Dermis microvascular lymphatic vessel endothelial cell (primary cell): ENCODE data around the gene TCAP. TPM values are rescaled to one million over a fixed set of nuclear protein-coding genes. Genes with fewer than 3 reads are reported as not detected.
A peak's percentile ranks its signal among the peaks of the same experiment; 100 is the strongest.

ENCODE experiments used
- DNase-seq, 2 donors: peaks; one replicate each; pipeline versions ENCODE4 v3.0.0 to v3.0.0-alpha.2; 2010; ENCODE audit warnings: low read depth in 2 of 2
- total RNA-seq: library from RNA; depleted of rRNA; stranded (reverse); fragments of >200 nt; gene quantifications from 2 replicates; pipeline ENCODE4 v1.2.1, GENCODE V29; 2014

Gene TCAP
- total RNA-seq, 1 donor from 2014 or later, result 0.26 TPM

DNA sequence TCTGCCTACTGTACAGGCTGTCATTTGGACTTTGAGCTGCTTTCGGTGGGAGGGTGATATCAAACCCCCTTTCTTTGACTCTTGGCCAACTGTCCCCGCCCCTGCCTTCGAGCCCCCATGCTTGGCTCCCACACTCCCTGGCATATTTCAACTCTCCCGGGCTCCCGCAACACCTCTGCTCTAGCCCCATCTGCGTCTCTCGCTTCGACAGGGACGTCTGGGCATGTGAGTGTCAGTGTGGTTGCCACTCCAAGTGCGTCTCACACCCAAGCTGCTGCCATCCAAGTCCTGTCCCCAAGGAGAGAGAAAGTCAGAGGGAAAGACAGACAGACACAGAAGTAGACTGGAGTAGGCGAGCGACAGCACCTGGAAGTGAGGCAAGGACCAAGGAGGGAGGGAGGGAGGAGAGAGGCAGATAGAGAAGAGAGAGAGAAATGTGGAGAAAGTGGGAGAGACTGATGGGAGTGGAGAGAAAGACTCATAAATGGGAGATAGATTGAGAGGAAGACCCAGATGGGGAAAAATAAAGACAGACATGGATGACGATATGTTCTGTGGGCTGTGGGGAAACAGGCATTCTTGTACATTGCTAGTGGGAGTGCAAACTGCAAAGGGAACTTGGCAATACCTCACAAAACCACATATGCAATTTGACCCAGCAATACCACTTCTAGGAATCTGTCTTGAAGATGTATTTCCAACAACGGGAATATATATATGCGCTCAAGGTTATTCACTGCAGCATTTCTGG is 16.4 kb upstream of the TCAP start:
- DNase-seq, result no peak

DNA sequence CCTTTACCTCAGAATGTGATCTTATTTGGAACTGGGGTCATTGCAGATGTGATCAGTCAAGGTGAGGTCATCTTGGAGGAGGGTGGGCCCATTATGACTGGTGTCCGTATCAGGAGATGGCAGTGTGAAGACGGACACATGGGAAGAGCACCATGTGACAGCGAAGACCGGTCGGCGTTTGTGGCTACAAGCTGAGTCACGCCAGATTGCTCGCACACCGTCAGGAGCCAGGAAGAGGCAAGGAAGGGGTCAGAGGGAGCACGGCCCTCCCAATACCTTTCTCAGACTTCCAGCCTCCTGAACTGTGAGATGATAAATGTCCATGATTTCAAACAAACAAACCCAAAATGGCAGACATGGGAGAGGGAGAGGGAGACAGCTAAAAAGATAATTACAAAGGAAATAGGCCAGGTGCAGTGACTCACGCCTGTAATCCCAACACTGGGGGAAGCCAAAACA is 15.0 kb upstream of the TCAP start:
- no peak for DNase-seq

DNA sequence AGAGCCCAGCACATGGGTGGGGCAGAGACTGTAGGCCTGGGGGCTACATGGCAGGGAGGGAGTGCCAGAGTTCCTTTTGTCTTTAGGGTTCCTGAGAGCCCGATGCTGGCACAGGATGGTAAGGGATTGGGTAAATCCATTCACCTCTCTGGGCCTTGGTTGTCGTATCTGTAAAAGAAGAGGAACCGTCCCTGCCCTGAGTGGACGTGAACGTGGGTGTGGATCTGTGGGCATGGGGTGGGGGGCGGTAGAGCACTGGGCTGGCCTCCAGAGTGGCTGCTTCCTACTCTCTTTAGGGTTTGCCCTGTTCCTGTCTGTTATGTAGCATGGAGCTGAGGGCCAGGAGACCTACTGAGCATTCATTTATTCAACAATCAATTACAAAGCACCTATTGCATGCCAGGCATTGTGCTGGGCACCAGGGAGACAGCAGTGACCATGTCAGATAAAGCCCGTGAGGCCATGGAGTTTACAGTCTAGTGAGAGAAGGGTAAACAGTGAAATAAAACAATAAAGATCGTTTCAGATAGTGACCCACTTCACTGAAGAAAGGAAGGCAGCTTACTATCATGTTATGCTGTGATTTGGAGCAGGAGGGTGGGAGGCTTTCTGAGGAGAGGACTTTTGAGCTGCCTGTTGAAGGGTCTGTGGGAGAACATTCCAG is 13.1 kb upstream of the TCAP start:
- no peak for DNase-seq

DNA sequence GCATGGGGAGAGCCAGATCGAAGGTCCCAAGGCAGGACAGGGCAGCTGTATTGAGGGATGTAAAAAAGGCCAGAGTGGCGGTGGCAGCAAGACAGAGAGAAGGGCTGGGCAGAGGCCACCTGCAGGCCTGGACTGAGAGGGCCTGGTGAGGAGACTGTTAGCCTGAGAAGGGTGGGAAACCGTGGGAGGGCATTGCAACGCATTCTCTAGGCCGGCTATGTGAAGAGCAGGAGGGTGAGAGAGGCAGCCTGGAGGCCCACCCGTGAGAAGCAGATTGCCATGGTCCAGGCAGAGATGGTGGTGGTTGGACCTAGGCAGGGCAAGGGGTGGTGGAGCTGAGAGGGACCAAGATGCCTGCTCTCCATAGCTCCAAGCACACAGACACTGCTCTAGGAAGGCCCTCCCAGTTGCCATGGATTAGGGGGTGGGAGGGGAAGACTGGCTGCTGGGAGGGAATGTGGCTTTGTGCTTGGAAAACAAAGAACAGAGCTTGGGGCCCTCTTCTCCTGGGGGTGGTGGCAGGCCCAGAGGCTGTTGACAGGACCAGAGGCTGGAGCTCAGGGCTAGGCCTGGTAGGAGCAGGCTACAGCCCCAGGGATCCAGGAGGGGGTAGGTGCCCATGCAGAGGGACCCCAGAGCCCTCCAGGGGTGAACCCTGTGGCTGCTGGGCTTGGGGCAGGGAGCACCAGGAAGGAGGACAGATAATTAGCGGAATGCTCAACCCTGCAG is 12.4 kb upstream of the TCAP start:
- DNase-seq, result no peak

DNA sequence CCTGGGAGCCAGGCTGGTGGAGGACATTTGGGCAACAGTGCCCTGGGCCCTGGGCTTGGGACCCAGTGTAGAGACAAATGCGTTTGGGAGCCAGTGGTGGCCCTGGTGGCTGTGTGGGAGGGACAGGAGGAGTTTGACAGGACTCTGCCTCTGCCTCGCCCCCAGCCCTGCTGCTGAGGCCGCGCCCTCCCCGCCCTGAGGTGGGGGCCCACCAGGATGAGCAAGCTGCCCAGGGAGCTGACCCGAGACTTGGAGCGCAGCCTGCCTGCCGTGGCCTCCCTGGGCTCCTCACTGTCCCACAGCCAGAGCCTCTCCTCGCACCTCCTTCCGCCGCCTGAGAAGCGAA is 11.9 kb upstream of the TCAP start:
- no peak for DNase-seq

DNA sequence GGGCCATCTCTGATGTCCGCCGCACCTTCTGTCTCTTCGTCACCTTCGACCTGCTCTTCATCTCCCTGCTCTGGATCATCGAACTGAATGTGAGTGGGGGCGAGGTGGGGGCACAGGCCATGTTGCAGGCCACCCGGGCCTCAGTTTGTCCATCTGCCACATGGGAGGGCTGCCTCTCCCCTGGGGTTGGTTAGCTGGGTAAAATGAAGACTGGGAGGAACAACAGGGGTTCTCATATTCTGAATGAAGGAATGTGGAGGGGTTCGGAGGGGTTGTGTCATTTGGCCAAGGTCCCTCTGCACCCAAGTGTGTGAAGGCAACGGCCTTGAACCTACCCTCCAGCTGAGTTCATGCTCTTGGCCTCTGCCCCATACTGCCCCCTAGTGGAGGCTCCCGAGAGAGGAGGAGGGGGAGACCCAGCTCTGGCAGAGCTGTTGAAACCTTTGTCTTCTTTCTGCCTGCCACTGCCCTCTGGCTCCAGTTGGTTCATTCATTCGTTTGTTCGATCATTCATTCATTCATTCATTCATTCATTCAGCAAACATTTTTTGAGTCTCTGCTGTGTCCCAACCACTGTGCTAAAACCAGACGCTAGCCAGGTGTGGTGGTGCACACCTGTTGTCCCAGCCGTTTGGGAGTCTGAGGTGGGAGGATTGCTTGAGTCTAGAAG is 11.4 kb upstream of the TCAP start:
- DNase-seq, result peak in 1 of 2 donors; percentile 49

DNA sequence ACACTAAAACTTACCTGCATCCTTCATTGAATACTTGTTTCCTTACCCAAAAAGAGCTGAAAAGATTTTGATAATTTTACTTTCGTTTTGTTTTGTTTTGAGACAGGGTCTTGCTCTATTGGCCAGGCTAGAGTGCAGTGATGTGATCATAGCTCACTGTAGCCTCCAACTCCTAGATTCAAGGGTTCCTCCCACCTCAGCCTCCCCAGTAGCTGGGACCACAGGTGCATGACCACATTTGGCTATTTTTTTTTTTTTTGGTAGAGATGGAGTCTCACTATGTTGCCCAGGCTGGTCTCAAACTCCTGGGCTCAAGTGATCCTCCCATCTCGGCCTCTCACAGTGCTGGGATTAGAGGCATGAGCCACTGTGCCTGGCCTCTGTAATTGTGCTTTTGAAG is 10.0 kb upstream of the TCAP start:
- no peak for DNase-seq

DNA sequence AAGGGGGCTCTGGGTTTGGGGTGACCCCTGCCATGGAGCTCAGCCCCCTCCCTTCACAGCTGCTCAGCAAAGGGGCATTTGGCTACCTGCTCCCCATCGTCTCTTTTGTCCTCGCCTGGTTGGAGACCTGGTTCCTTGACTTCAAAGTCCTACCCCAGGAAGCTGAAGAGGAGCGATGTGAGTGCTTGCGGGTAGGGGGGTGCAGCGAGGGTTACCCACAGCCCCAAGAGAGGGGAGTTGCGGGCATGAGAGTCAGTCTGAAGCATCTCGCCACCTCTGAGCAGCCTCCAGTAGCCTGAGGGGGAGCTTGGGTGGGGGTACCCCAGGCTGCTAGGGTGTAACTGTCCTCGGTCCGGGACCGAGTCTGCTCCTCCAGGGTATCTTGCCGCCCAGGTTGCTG is 6.8 kb upstream of the TCAP start:
- DNase-seq, result no peak

DNA sequence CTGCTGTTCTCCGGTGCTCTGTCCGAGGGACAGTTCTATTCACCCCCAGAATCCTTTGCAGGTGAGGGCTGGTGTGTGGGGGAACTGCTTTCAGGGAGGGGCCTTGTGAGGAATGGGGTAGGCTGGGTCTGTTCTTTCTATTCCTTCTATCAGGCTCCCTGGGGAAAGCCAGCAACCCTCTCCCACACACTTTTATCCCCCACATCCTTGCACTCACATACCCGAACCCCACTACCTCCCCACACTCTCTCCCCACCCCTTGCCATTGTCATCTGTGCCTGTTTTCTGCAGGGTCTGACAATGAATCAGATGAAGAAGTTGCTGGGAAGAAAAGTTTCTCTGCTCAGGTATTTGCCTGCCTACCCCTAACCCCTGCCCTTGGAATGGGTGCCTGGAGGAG is 6.4 kb upstream of the TCAP start:
- no peak for DNase-seq

DNA sequence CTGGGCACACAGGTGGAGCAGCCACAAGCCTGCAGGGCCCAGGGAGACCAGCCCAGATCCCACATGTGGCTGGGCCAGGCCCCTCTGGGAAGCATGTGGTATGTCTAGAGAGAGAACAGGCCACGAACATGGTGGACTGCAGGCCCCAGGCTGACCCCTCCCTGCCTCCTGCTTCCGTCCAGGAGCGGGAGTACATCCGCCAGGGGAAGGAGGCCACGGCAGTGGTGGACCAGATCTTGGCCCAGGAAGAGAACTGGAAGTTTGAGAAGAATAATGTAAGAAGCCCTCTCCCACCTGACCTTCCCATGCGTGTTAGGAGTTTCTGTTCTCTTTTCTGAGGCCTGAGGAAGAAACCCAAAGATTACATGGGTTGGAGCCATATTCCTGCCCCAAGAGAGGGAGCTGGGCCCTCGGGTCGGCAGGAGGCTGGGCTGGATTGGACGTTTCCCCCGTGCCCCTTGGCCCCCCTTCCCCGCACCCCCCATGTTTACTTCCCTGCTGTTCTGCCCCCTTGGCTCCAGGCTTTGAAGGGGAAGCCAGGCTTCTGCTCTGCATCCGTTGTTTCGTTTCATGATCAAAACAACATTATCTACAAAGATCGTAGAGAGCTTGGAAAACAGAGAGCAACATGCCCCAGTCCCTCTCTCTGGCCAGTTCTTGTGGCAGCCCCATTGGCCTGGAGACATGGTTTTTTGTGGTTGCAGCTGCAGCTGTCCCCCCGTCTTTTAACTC is 5.7 kb upstream of the TCAP start:
- peak; percentile 86 to 88 for DNase-seq

DNA sequence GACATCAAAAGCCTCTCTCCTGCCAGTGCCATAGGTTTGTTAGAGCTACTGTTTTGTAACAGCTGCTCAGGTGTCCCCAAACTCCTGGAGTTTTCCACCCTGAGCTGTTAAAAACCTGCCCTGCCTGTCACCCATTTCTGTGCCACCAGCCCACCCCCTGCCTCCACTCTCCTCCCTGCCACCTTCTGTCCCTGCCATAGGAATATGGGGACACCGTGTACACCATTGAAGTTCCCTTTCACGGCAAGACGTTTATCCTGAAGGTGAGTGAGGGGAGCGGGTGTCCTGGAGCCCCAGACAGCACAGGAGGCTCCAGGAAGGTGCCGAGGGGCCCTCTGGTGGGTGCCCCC is 5.2 kb upstream of the TCAP start:
- DNase-seq, result no peak

DNA sequence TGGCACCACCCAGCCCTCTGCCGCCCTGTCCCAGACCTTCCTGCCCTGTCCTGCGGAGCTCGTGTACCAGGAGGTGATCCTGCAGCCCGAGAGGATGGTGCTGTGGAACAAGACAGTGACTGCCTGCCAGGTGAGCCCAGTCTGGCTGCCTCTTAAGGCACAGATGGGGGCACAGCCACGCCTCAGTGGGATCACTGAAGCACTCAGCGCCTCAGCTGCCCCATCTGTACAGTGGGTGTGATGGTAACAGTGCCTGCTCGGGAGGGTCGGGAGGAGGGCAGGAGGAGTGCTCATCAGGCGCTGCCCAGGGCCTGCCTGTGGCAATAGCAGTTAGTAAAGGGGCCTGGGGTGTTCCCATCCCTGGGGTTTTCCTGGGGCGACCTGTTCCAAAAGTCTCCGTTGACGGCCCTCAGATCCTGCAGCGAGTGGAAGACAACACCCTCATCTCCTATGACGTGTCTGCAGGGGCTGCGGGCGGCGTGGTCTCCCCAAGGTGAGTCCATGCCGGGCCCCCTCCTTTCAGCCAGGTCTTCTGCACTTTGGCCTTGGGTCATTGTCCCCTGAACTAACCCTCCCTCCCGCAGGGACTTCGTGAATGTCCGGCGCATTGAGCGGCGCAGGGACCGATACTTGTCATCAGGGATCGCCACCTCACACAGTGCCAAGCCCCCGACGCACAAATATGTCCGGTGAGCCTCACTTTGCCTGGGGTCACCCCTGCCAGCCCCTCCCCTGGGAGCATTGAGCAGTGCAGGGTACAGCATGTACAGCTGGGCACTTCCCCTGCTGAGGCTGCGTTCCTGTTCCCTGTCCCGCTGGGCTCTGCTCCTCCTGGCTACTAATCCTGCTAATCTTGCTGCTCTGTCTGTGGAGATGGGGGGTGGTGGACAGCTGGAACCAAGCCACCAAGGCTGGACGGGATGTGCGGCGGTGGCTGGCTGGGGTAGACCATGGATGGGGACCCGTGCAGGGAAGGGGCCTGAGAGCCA is 4.5 kb upstream of the TCAP start:
- DNase-seq, result peak in 1 of 2 donors; percentile 26

DNA sequence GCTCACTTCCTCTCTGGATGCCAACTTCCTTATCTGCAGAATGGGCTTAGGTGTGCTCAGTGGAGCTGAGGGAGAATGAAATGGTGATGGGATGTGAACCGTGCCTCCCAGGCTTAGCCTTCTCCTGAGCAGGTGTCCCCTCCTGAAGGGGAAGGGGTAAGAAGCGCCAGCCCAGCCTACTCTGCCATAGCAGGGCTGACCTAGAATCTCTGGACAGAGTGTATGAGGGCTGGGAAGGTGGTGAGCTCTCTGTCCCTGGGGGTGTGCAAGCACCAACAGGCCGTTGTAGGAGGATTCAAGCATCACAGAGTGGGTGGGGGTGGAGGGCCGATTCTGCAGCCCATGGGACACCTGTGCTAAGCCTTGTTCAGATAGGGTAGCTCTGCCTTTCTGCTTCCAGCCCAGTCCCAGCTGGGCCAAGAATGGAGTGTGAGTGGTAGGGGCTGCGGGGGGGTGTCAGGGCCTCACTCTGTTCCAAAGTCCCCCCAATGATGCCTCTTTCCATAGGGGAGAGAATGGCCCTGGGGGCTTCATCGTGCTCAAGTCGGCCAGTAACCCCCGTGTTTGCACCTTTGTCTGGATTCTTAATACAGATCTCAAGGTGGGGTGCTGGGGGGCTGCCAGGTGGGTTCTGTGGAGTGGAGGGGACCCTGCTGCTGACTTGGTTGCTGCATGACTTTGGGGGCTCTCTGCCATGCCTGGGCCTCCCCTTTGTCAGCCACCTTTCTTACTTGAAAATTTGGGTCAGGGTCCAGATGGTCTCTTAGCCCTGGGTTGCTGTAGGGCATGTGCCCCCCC is 3.2 kb upstream of the TCAP start:
- DNase-seq, result no peak

DNA sequence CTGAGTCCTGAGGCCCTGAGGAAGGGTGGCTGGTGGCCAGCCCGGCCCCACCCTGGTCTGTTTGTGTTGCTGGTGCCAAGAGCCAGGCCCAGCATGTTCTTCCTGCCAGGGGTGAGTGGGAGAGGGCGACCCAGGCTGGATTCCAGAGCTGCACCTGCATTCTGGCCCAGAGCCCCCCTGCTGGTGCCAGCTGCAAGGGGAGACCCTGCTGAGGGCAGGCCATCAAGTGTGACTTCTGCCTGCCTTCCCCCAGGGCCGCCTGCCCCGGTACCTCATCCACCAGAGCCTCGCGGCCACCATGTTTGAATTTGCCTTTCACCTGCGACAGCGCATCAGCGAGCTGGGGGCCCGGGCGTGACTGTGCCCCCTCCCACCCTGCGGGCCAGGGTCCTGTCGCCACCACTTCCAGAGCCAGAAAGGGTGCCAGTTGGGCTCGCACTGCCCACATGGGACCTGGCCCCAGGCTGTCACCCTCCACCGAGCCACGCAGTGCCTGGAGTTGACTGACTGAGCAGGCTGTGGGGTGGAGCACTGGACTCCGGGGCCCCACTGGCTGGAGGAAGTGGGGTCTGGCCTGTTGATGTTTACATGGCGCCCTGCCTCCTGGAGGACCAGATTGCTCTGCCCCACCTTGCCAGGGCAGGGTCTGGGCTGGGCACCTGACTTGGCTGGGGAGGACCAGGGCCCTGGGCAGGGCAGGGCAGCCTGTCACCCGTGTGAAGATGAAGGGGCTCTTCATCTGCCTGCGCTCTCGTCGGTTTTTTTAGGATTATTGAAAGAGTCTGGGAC is 2.4 kb upstream of the TCAP start:
- DNase-seq, result no peak

DNA sequence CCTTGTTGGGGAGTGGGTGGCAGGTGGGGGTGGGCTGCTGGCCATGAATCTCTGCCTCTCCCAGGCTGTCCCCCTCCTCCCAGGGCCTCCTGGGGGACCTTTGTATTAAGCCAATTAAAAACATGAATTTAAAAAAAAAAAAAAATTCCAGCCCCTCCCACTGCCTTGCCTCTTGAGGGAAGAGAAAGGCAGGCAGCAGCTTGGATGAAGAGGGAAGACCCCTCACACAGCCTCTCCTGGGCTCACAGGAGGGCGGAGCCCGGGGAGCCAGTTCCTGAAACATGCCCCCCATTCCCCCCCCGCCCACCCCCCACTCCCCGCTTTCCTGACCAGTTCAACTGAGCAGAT is 1.8 kb upstream of the TCAP start:
- DNase-seq, result no peak

DNA sequence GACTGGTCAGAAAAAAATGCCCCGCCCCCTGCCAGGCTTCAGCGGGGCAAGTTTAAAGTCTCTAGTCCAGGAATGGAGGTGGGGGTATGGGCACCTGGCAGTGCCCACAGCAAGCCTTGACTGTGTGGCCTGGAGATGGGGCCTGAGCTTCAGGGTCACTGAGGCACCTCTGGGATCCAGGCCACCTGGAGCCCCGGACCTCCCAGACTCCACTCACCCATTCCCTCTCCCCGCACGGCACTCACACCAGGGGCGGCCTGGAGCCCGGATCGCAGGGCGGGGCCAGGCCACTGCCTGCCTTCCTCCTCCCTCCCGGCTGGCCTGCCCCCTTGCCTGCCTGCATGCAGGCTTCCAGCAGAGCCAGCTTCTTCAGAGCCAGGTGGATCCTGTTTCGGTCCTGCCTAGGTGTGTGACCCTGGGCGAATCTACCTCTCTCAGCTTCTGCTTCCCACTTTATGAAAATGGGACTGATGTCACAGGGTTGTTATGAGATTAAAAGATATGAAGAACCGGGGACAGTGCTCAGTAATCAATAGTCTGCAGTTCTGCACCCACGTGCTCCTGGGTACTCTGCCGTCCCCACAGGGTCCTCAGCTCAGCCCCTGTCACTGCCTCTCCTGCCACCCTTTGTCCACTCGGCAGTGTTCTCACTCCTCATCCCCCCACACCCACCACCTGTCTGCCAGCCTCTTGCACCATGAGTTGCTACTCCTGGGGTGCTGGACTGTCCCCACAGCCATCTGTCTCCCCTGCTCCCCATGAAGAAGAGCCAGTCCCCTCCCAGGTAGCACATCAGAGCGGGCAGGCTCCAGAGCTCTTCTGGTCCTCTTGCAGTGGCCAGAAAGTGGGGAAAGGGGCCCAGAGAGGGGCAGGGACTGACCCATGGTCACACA is 1.2 kb upstream of the TCAP start:
- DNase-seq, result peak in 1 of 2 donors; percentile 36

DNA sequence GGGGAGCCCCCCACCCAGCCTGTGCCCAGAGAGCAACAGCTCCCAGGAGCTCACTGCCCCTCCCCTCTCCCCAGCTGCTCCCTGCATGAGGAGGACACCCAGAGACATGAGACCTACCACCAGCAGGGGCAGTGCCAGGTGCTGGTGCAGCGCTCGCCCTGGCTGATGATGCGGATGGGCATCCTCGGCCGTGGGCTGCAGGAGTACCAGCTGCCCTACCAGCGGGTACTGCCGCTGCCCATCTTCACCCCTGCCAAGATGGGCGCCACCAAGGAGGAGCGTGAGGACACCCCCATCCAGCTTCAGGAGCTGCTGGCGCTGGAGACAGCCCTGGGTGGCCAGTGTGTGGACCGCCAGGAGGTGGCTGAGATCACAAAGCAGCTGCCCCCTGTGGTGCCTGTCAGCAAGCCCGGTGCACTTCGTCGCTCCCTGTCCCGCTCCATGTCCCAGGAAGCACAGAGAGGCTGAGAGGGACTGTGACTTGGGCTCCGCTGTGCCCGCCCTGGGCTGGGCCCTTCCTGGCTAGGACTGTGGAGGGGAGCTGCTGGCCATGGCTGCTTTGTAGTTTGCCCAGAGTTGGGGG is 584 bp downstream of the TCAP start:
- DNase-seq, result no peak
